CD4-positive, alpha-beta T cell treated with Interleukin-4 for 4 hours (primary cell): Measurements from ENCODE around the gene AKTIP.
A peak's percentile ranks its signal among the peaks of the same experiment; 100 is the strongest.

Source experiments
- DNase-seq: peaks from one replicate; pipeline ENCODE4 v3.0.0-alpha.2; 2020

Gene AKTIP

DNA sequence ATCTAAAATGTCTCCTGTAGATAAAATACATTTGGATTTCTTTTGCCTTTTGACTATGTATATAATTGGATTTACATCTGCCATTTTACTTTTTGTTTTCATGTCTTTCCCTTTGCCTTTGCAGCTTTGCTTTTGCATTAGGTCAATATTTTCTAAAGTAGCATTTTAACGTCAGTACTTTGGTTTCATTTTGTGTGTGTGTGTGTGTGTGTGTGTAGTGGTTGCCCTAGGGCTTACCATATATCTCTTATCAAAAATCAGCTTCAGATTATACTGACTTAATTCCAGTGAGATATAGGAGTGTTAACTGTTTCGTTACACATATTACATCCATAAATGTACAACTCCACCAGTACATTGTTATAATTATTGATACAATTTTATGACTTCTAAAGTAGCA is 26.1 kb downstream of the AKTIP start:
- no peak for DNase-seq

DNA sequence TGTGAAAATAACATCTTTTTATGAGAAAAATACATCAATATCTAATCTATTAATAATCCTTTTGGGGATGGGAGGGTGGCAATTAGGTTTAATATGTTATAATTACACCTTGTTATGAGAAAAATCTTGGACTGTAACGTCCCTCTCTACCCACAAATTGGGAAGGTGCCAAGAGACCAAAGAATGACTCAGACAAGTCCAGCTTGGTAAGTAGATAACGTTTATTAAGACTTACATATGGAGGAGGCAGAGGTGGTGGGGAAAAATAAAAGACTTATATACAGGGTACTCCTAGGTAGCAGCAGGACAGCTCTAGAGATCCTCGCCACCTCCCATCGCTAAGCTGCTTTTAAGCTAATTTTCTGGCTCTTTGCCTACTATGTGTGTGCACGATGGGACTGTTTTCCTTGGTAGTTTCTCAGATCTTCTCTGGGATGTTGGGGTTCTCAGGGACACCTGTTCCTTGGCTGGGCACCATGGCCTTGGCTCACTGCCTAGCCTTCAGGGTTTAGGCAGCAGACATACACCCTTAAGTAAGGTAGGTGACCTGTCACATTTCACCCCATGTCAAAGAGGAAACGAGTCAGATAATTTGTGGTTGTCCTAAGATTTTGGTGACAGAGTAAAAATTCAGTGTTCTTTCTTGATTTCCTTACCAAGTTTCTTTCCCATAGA is 37.3 kb downstream of the AKTIP start:
- no peak for DNase-seq

- DNase-seq: no peak
These were observed 44.4 kb downstream of the AKTIP start for GRCh38 chr16:53458635-53459034.

- peak; percentile 89 for DNase-seq
These were observed 45.3 kb downstream of the AKTIP start for GRCh38 chr16:53457670-53458069.

DNA sequence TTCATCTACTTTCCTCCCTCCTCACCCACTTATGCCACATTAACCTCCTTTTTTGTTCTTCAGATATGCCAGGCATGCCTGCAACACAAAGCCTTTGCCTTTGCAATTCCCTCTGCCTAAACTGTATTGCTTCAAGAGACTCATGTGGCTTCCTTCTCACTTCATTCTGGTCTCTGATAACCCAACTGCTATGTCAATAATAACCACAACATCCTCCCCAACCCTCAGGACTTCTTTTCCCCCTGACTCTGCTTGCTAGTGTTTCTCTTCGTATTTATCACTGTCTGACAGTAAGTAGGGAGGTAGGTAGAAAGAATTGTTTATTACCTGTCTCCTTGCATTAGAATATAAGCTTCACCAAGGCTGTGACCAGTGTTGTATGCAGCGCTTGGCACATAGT is 46.4 kb downstream of the AKTIP start:
- peak; percentile 77 for DNase-seq

- DNase-seq: peak; percentile 35
These were observed 49.1 kb downstream of the AKTIP start for GRCh38 chr16:53453928-53454327.

DNA sequence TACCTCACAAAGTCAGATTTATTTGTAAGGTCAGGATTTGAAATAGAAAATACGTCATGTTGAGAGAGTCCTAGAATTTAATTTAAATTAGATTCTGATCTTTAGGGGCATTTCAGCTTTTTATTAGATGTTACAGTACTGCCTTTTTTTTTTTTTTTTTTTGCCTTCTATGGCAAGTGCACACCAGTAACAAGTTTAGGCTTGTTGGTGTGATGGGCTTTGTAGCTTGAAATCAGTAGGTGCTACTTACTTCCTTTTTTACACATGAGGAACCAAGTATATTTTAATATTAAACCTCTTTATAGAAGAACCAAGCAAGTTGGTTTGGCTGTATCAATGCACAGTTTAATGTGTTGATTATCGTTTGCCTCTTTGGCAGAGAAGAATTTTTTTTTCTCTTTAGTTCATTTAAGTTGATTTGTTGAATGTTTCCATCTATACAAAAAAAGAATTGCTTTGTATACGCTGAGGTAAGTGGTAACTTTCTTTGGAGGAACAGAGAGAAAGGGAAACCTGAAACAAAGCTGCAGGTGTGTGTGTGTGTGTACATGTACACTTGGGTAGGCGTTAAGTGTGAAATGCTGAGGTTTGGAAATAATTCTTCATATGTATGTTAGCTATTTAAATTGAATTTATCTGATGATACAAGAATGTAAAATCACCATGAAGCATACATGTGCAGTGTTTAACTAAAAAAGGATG is 53.0 kb downstream of the AKTIP start:
- DNase-seq: peak; percentile 15

- no peak for DNase-seq
These were observed 56.9 kb downstream of the AKTIP start for GRCh38 chr16:53446090-53446489.

DNA sequence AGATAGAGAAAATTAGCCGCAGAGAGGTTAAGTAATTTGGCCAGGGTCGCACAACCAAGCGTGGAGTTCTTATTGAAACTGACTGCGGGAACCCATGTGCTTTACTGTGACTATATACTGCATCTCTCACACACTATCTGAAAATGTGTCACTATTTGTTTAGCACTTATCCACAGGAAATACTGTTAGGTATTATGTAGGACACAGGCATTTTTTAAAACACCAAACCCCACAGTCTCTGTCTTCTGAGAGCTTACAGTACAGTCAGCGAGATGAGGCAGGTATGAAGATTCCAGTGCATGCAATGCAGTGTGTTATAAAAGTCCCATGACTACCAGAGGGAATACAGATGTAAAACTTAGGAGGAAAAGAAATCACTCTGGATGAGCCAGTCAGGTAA is 57.5 kb downstream of the AKTIP start:
- peak; percentile 10 for DNase-seq
